ENCODE measurements around the gene TBC1D17. TPM values are rescaled to one million over a fixed set of nuclear protein-coding genes. Genes with fewer than 3 reads are reported as not detected.

The TBC1D17 gene
- total RNA-seq, 1 donor from 2014 or later: 33.9 TPM

GRCh38 chr19:49932041-49932451, 54.5 kb downstream of the TBC1D17 start:
- Mint-ChIP-seq H3K4me3 (peak overlapping the region; percentile 3), H3K9me3 (peaks cover 4% of the 10 kb centered on the region), H3K36me3 (peaks cover 25% of the 10 kb centered on the region), H3K4me1 (ENCODE audit: unreplicated experiment) (peaks cover 20% of the 10 kb centered on the region), H3K27me3 (peaks cover 4% of the 10 kb centered on the region), H3K27ac (no peak overlapping the region)
- TF ChIP-seq CTCF (conservative IDR thresholded peaks at IDR 0.05): no peak
- no peak for DNase-seq (ENCODE audit: extremely low spot score, unreplicated experiment)

GRCh38 chr19:49932731-49933131, 55.2 kb downstream of the TBC1D17 start:
- TF ChIP-seq CTCF (conservative IDR thresholded peaks at IDR 0.05): no peak
- Mint-ChIP-seq H3K27me3 (peaks cover 4% of the 10 kb centered on the region), H3K27ac (no peak overlapping the region), H3K4me3 (no peak overlapping the region), H3K9me3 (peaks cover 4% of the 10 kb centered on the region), H3K4me1 (ENCODE audit: unreplicated experiment) (peaks cover 13% of the 10 kb centered on the region), H3K36me3 (peaks cover 18% of the 10 kb centered on the region)
- no peak for DNase-seq (ENCODE audit: extremely low spot score, unreplicated experiment)

- Mint-ChIP-seq H3K9me3 (peaks cover 4% of the 10 kb centered on the region), H3K4me3 (no peak overlapping the region), H3K36me3 (peaks cover 13% of the 10 kb centered on the region), H3K4me1 (ENCODE audit: unreplicated experiment) (peaks cover 11% of the 10 kb centered on the region), H3K27ac (no peak overlapping the region), H3K27me3 (peaks cover 4% of the 10 kb centered on the region)
- no peak for DNase-seq (ENCODE audit: extremely low spot score, unreplicated experiment)
- no peak for TF ChIP-seq CTCF (conservative IDR thresholded peaks at IDR 0.05)
Observed at GRCh38 chr19:49933643-49934042, 56.1 kb downstream of the TBC1D17 start.

- Mint-ChIP-seq H3K9me3 (no peaks in the 10 kb centered on the region), H3K36me3 (peaks cover 4% of the 10 kb centered on the region), H3K4me1 (ENCODE audit: unreplicated experiment) (no peaks in the 10 kb centered on the region), H3K27ac (no peak overlapping the region), H3K27me3 (peaks cover 4% of the 10 kb centered on the region), H3K4me3 (no peak overlapping the region)
- TF ChIP-seq CTCF (conservative IDR thresholded peaks at IDR 0.05): no peak
- DNase-seq (ENCODE audit: extremely low spot score, unreplicated experiment): no peak
Observed at GRCh38 chr19:49936549-49936948, 59.0 kb downstream of the TBC1D17 start.

GRCh38 chr19:49937750-49938381, 60.4 kb downstream of the TBC1D17 start:
- H3K4me3 Mint-ChIP-seq: no peak overlapping the region
- no peaks in the 10 kb centered on the region for H3K9me3 Mint-ChIP-seq
- H3K27me3 Mint-ChIP-seq: peaks cover 7% of the 10 kb centered on the region
- no peaks in the 10 kb centered on the region for H3K4me1 Mint-ChIP-seq (ENCODE audit: unreplicated experiment)
- DNase-seq (ENCODE audit: extremely low spot score, unreplicated experiment): peak; percentile 93
- peak; percentile 99 for TF ChIP-seq CTCF (conservative IDR thresholded peaks at IDR 0.05)
- H3K27ac Mint-ChIP-seq: no peak overlapping the region
- H3K36me3 Mint-ChIP-seq: peaks cover 4% of the 10 kb centered on the region

Small RNAs within 50 kb of the gene (microRNA-seq; reads per million reads assigned to microRNA genes)
- 3.3 reads per million, percentile 8 among the genes with 10 or more reads in this experiment for gene MIR4749
- 3.9 reads per million, percentile 13 among the genes with 10 or more reads in this experiment for gene MIR4750
- 1.1 reads per million for gene MIR6800

Other genes with a start within 250 kb of the TBC1D17 start
- 10.6 and 16.0 TPM in 2 replicates for gene RRAS, start 237.6 kb upstream of the TBC1D17 start, total RNA-seq (ENCODE audit: low replicate concordance)
- 75.0 and 78.1 TPM in 2 replicates for gene SCAF1, start 235.5 kb upstream of the TBC1D17 start, total RNA-seq (ENCODE audit: low replicate concordance)
- gene IRF3, start 211.8 kb upstream of the TBC1D17 start, total RNA-seq (ENCODE audit: low replicate concordance): 81.4 and 86.6 TPM in 2 replicates
- 40.8 and 49.2 TPM in 2 replicates for gene BCL2L12, start 211.8 kb upstream of the TBC1D17 start, total RNA-seq (ENCODE audit: low replicate concordance)
- 131 and 195 TPM in 2 replicates for gene PRMT1, start 200.4 kb upstream of the TBC1D17 start, total RNA-seq (ENCODE audit: low replicate concordance)
- 1.7 and 3.2 TPM in 2 replicates for gene ADM5, start 188.1 kb upstream of the TBC1D17 start, total RNA-seq (ENCODE audit: low replicate concordance)
- 7.8 and 65.0 TPM in 2 replicates for gene CPT1C, start 186.6 kb upstream of the TBC1D17 start, total RNA-seq (ENCODE audit: low replicate concordance)
- not detected in 2 replicates for gene TSKS, start 114.4 kb upstream of the TBC1D17 start, total RNA-seq (ENCODE audit: low replicate concordance)
- 75.2 and 82.9 TPM in 2 replicates for gene AP2A1, start 110.7 kb upstream of the TBC1D17 start, total RNA-seq (ENCODE audit: low replicate concordance)
- 26.8 and 29.3 TPM in 2 replicates for gene FUZ, start 64.4 kb upstream of the TBC1D17 start, total RNA-seq (ENCODE audit: low replicate concordance)
- 88.5 and 88.9 TPM in 2 replicates for gene MED25, start 59.4 kb upstream of the TBC1D17 start, total RNA-seq (ENCODE audit: low replicate concordance)
- gene PTOV1, start 26.5 kb upstream of the TBC1D17 start, total RNA-seq (ENCODE audit: low replicate concordance): 248 and 388 TPM in 2 replicates
- gene PNKP, start 10.1 kb upstream of the TBC1D17 start, total RNA-seq (ENCODE audit: low replicate concordance): 72.3 and 125 TPM in 2 replicates
- 35.8 and 40.1 TPM in 2 replicates for gene AKT1S1, start 347 bp upstream of the TBC1D17 start, total RNA-seq (ENCODE audit: low replicate concordance)
- gene IL4I1, start 19.2 kb downstream of the TBC1D17 start, total RNA-seq (ENCODE audit: low replicate concordance): 0.58 and 0.74 TPM in 2 replicates
- 18.1 and 21.4 TPM in 2 replicates for gene ATF5, start 51.5 kb downstream of the TBC1D17 start, total RNA-seq (ENCODE audit: low replicate concordance)
- 77.4 and 88.8 TPM in 2 replicates for gene NUP62, start 51.8 kb downstream of the TBC1D17 start, total RNA-seq (ENCODE audit: low replicate concordance)
- 0.27 and 0.36 TPM in 2 replicates for gene SIGLEC11, start 83.5 kb downstream of the TBC1D17 start, total RNA-seq (ENCODE audit: low replicate concordance)
- 44.6 and 51.9 TPM in 2 replicates for gene VRK3, start 147.7 kb downstream of the TBC1D17 start, total RNA-seq (ENCODE audit: low replicate concordance)
- gene ZNF473, start 148.3 kb downstream of the TBC1D17 start, total RNA-seq (ENCODE audit: low replicate concordance): 13.4 and 14.3 TPM in 2 replicates

Measured in type B pancreatic cell (in vitro differentiated cells).